AG04449 (cell line): ENCODE results near the gene PYGB.

Source experiments
- CTCF ChIA-PET: fragments of 350-600 bp; formaldehyde crosslinking; extraction: SDS; loops from one replicate; lab custom pipeline; 2021; ENCODE audit warnings: antibody characterized with exemption; lab: Yijun Ruan, JAX
- POLR2A ChIA-PET: fragments of 400-600, 350-600 bp; formaldehyde crosslinking; extraction: SDS; loops from one replicate; lab custom pipeline; 2020; ENCODE audit warnings: antibody characterized with exemption, inconsistent platforms; lab: Yijun Ruan, JAX
- DNase-seq: peaks from one replicate; pipeline ENCODE4 v3.0.0-alpha.2; 2010; ENCODE audit warnings: low read depth, low spot score
- H3K4me3 ChIP-seq: 2 replicates; pipeline ENCODE4 v1.5.1; 2011; ENCODE audit warnings: low read depth, mild to moderate bottlenecking, control low read depth, low read length
- CTCF ChIP-seq: IDR thresholded peaks from one replicate; pipeline ENCODE4 v1.5.1; 2011; ENCODE audit warnings: mild to moderate bottlenecking, moderate library complexity, low read length, control low read depth, inconsistent platforms; ENCODE audit not compliant: insufficient read depth; ENCODE audit errors: missing control alignments

Gene PYGB

GRCh38 chr20:25247000-25247517 is 826 bp upstream of the PYGB start:
- H3K4me3 ChIP-seq, result peak overlapping the region; percentile 95
- ChIA-PET CTCF (interaction anchor here (0.6 to 4.2 kb wide), 25 partner anchors 8 to 1880 kb away, joined by 3 to 23 read pairs (median 5); partner anchors contain the start of genes ENTPD6 and GINS1), POLR2A (interaction anchor here (0.7 to 2.2 kb wide), 7 partner anchors 10 to 114 kb away, joined by 3 to 12 read pairs (median 4); no protein-coding TSS in a partner anchor)
- DNase-seq, result no peak
- peak; percentile 80 for TF ChIP-seq CTCF

GRCh38 chr20:25247518-25247955 is 348 bp upstream of the PYGB start:
- ChIA-PET POLR2A (interaction anchor here (0.5 to 2.2 kb wide), 11 partner anchors 10 to 152 kb away, joined by 3 to 12 read pairs (median 3); no protein-coding TSS in a partner anchor), CTCF (interaction anchor here (0.6 to 4.2 kb wide), 25 partner anchors 9 to 1880 kb away, joined by 3 to 23 read pairs (median 5); partner anchors contain the start of genes ENTPD6 and GINS1)
- DNase-seq, result no peak
- peak overlapping the region; percentile 95 for H3K4me3 ChIP-seq
- no peak for TF ChIP-seq CTCF

- no peak for TF ChIP-seq CTCF
- peak overlapping the region; percentile 95 for H3K4me3 ChIP-seq
- ChIA-PET POLR2A (interaction anchor here (0.5 to 2.2 kb wide), 3 partner anchors 10 to 383 kb away, joined by 3 to 12 read pairs (median 4); no protein-coding TSS in a partner anchor), CTCF (interaction anchor here (0.9 to 4.2 kb wide), 8 partner anchors 12 to 255 kb away, joined by 3 to 23 read pairs (median 6); no protein-coding TSS in a partner anchor)
- DNase-seq, result no peak
These were observed 894 bp downstream of the PYGB start for GRCh38 chr20:25248786-25249172.

GRCh38 chr20:25249198-25249931 is 1.5 kb downstream of the PYGB start:
- peak overlapping the region; percentile 95 for H3K4me3 ChIP-seq
- POLR2A ChIA-PET, result interaction anchor here (0.5 to 2.2 kb wide), 3 partner anchors 9 to 382 kb away, joined by 3 to 12 read pairs (median 4); no protein-coding TSS in a partner anchor
- CTCF ChIA-PET, result interaction anchor here (0.5 to 2.9 kb wide), 8 partner anchors 9 to 150 kb away, joined by 3 to 14 read pairs (median 3); no protein-coding TSS in a partner anchor
- no peak for TF ChIP-seq CTCF
- DNase-seq, result no peak

- DNase-seq, result no peak
- no peak overlapping the region; the same call in 1 of the 2 replicates for H3K4me3 ChIP-seq
- POLR2A ChIA-PET, result no interaction called here
- CTCF ChIA-PET, result interaction anchor here (0.8 to 1.9 kb wide), 7 partner anchors 8 to 256 kb away, joined by 3 to 4 read pairs (median 3); no protein-coding TSS in a partner anchor
- no peak for TF ChIP-seq CTCF
These were observed 2.6 kb downstream of the PYGB start for GRCh38 chr20:25250508-25250907.
